ENCODE results near the gene SCYGR2.

The SCYGR2 gene

DNA sequence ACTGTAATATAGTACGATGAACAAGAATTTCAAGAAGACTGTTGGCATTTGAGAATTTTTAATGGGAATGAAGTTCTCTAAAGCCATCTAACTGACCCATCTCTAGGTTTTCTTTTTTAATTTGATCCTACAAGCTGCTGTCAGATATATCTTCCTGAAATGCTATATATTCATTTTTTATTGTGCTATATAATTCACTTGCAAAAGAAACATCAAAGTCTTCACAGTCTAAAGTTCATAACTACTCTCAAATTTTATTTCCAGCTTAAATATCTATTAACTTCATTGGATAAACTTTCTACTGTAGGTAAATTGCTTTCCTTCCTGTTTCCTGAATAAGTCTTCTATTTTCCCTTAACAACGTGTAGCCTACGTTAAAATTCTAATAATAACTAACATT lies 3.7 kb downstream of the SCYGR2 start:
- no peak for TF ChIP-seq CTCF (IDR thresholded peaks at IDR 0.05)
- no peak overlapping the region for H3K4me3 Mint-ChIP-seq

DNA sequence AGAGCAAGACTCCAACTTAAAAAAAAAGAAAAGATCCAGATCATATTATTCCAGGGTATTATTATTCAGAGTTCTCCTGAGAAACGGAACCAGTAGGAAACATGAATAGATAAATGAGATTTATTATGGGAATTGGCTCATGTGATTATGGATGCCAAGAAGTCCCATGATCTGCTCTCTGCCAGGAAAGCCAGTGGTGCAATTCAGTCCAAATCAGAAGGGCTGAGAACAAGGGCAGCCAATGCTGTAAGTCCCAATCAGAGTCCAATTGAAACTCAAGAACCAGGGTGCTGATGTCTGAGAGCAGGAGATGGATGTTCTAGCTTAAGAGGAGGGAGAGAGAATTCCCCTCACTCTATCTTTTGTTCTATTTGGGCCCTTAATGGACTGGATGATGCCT lies 7.8 kb downstream of the SCYGR2 start:
- no peaks in the 10 kb centered on the region for H3K9me3 Mint-ChIP-seq
- no peaks in the 10 kb centered on the region for H3K36me3 Mint-ChIP-seq (ENCODE audit: low read depth)
- no peak for TF ChIP-seq CTCF (IDR thresholded peaks at IDR 0.05)
- H3K27ac Mint-ChIP-seq, result no peak overlapping the region
- no peaks in the 10 kb centered on the region for H3K4me1 Mint-ChIP-seq
- no peak for DNase-seq
- H3K4me3 Mint-ChIP-seq, result no peak overlapping the region
- H3K27me3 Mint-ChIP-seq (ENCODE audit: low read depth, poor library complexity), result no peaks in the 10 kb centered on the region

More for the DNA sequence above, 3.7 kb downstream of the SCYGR2 start:
- Mint-ChIP-seq H3K4me1 (peaks cover 6% of the 10 kb centered on the region), H3K36me3 (ENCODE audit: low read depth) (no peaks in the 10 kb centered on the region), H3K27ac (no peak overlapping the region), H3K9me3 (no peaks in the 10 kb centered on the region), H3K27me3 (ENCODE audit: low read depth, poor library complexity) (no peaks in the 10 kb centered on the region)
- no peak for DNase-seq

DNA sequence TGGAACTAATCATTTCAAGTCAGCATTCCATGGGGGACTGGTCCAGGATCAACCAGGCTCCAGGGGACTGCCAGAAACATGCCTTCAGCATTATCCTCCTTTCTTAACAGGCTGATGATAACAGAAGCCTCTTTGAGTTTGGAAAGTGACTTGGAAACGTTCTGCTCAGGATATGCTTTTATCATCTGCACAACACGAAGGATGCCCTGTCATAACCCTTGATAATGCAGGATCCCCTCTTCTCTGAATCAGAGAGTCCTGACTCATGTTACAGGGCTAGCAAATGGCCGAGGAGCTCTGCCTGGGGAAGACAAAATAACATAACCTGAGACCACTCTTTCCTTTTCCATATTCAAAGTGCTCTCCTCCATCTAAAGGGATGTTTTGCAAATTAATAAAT lies 9.2 kb downstream of the SCYGR2 start:
- no peak for TF ChIP-seq CTCF (IDR thresholded peaks at IDR 0.05)
- Mint-ChIP-seq H3K36me3 (ENCODE audit: low read depth) (no peaks in the 10 kb centered on the region), H3K27ac (no peak overlapping the region), H3K4me1 (no peaks in the 10 kb centered on the region), H3K27me3 (ENCODE audit: low read depth, poor library complexity) (no peaks in the 10 kb centered on the region), H3K9me3 (no peaks in the 10 kb centered on the region), H3K4me3 (no peak overlapping the region)
- DNase-seq, result no peak

DNA sequence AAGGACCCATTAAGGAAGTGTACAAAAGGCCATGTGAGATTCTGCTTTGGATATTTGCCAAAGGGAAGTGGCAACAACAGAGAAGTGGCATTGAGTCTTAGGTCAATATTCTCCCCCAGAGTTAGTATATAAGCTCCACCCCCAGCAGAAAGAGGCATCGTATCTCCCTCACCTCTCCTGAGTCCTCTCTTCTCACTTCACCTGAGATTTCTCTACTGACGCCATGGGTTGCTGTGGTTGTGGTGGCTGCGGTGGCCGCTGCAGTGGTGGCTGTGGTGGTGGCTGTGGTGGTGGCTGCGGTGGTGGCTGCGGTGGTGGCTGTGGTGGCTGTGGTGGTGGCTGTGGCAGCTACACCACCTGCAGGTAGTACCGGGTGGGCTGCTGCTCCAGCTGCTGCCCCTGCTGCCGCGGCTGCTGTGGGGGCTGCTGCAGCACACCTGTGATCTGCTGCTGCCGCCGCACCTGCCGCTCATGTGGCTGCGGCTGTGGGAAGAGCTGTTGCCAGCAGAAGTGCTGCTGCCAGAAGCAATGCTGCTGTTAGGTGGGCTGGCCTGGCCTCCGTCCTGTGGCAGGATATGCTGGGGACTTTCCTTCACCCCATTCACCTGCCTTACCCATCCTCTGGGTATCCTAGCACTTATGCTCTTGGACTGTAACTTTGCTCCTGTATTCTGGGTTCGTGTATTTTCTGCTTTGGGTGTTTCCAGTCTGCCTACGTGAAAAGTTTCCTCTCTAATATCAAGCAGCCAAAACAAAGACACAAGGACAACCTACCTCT lies 10.1 kb downstream of the SCYGR2 start:
- H3K9me3 Mint-ChIP-seq, result no peaks in the 10 kb centered on the region
- H3K27ac Mint-ChIP-seq, result no peak overlapping the region
- no peak overlapping the region for H3K4me3 Mint-ChIP-seq
- no peak for TF ChIP-seq CTCF (IDR thresholded peaks at IDR 0.05)
- H3K36me3 Mint-ChIP-seq (ENCODE audit: low read depth), result no peaks in the 10 kb centered on the region
- no peaks in the 10 kb centered on the region for H3K4me1 Mint-ChIP-seq
- DNase-seq, result no peak
- no peaks in the 10 kb centered on the region for H3K27me3 Mint-ChIP-seq (ENCODE audit: low read depth, poor library complexity)

GRCh38 chr2:227610123-227610522 lies 11.4 kb downstream of the SCYGR2 start:
- Mint-ChIP-seq H3K36me3 (ENCODE audit: low read depth) (no peaks in the 10 kb centered on the region), H3K27ac (no peak overlapping the region), H3K27me3 (ENCODE audit: low read depth, poor library complexity) (no peaks in the 10 kb centered on the region), H3K9me3 (no peaks in the 10 kb centered on the region), H3K4me1 (no peaks in the 10 kb centered on the region), H3K4me3 (no peak overlapping the region)
- no peak for DNase-seq
- TF ChIP-seq CTCF (IDR thresholded peaks at IDR 0.05), result no peak
